Measurements from ENCODE around the gene RPRD1A. TPM values are rescaled to one million over a fixed set of nuclear protein-coding genes. Genes with fewer than 3 reads are reported as not detected.
A peak's percentile ranks its signal among the peaks of the same experiment; 100 is the strongest.

Gene RPRD1A
- total RNA-seq, 1 donor from 2014 or later = 44.7 TPM

DNA sequence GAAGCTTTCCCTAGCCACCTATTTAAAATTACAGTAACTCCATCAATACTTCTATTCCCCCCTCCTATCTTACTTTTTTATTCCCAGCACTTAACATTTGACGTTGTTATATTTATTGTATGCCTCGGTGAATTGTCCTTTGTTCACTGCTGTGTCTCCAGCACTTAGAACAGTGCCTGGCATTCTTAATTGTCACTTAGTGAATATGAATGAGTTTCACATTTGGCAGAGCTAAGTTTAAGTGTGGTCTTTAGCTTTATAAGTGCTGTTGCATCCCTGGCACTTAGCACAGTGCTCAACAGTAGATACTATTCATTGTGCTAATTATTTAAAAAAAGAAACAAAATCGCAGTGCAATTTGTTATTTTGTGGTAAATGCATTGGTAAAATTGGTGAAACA lies 93.2 kb downstream of the RPRD1A start:
- no peak for DNase-seq (ENCODE audit: extremely low spot score in 2 of 2)
- Histone ChIP-seq H3K27me3 (no peaks in the 10 kb centered on the region), H3K9me3 (no peaks in the 10 kb centered on the region), H3K27ac (no peak overlapping the region), H3K4me1 (peaks cover 27% of the 10 kb centered on the region), H3K36me3 (peaks cover 0 to 33% of the 10 kb centered on the region in 2 donors), H3K4me3 (no peak overlapping the region)
- no peak for TF ChIP-seq POLR2AphosphoS5 (IDR thresholded peaks at IDR 0.05; ENCODE audit: insufficient read depth in 1 of 2, low read depth in 1 of 2)
- TF ChIP-seq, protein P1, sequence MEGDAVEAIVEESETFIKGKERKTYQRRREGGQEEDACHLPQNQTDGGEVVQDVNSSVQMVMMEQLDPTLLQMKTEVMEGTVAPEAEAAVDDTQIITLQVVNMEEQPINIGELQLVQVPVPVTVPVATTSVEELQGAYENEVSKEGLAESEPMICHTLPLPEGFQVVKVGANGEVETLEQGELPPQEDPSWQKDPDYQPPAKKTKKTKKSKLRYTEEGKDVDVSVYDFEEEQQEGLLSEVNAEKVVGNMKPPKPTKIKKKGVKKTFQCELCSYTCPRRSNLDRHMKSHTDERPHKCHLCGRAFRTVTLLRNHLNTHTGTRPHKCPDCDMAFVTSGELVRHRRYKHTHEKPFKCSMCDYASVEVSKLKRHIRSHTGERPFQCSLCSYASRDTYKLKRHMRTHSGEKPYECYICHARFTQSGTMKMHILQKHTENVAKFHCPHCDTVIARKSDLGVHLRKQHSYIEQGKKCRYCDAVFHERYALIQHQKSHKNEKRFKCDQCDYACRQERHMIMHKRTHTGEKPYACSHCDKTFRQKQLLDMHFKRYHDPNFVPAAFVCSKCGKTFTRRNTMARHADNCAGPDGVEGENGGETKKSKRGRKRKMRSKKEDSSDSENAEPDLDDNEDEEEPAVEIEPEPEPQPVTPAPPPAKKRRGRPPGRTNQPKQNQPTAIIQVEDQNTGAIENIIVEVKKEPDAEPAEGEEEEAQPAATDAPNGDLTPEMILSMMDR (IDR thresholded peaks at IDR 0.05) = no peak
- TF ChIP-seq POLR2A (IDR thresholded peaks at IDR 0.05) = no peak
- intact Hi-C loops (cut with DNase I) = no loop called here

DNA sequence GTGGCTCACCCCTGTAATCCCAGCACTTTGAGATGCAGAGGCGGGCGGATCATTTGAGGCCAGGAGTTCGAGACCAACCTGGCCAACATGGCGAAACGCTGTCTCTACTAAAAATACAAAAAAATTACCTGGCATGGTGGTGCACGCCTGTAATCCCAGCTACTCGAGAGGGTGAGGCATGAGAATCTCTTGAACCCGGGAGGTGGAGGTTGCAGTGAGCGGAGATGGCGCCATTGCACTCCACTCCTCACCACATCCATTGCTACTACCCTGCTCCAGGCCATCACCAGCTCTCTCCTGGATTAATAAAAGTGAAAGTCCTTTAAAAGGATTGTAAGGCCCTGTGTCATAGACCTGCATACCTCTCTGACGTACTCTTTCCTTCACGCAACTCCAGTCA lies 93.7 kb downstream of the RPRD1A start:
- Histone ChIP-seq H3K27ac (no peak overlapping the region), H3K9me3 (no peaks in the 10 kb centered on the region), H3K4me1 (peaks cover 27% of the 10 kb centered on the region), H3K36me3 (peaks cover 0 to 27% of the 10 kb centered on the region in 2 donors), H3K27me3 (no peaks in the 10 kb centered on the region), H3K4me3 (peak overlapping the region in 1 of 2 donors; percentile 67)
- no peak for DNase-seq (ENCODE audit: extremely low spot score in 2 of 2)
- TF ChIP-seq, protein P1 (IDR thresholded peaks at IDR 0.05) = no peak
- no peak for TF ChIP-seq POLR2A (IDR thresholded peaks at IDR 0.05)
- TF ChIP-seq POLR2AphosphoS5 (IDR thresholded peaks at IDR 0.05; ENCODE audit: insufficient read depth in 1 of 2, low read depth in 1 of 2) = no peak
- intact Hi-C loops (cut with DNase I) = no loop called here

DNA sequence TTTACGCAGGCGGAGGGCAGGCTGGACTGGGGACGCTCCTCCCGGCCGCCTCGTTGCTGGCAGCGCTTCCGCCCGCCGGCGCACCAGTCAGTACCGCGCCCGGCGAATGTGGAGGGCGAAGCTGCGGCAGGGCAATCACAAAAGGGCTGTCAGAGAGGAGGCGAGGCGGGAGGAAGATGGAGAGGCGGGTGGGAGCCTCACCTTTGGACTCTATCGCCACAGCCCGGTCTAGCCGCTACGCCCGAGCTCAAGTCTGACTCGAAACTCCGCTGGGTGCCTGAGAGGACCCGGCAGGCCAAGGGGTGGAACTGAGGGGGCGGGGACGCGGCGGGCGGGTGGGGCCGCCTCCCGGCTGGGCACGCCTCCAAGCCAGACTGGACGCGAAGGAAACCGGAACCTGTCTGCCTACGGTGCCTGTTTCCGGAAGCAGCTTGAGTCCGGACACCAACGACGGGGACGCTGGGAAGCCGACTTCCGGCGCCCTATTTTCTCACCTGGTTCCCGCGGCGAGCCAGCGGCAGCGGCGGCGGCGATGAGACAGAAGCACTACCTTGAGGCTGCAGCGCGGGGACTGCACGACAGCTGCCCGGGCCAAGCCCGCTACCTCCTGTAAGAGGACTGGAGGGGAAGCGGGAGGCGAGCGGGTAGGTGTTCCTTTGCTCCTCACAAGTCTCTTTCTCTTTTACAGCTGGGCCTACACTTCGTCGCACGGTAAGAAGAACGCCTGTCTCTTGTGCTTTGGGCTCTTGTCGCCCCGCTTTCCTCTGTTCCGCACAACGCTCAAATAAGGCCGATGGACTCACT lies 95.0 kb downstream of the RPRD1A start, which contains the start of gene RMP24:
TSS of gene RMP24 (plus strand) at position 483 of the 804 bp plus-strand sequence.
- H3K36me3 ChIP-seq = peaks cover 0 to 15% of the 10 kb centered on the region in 2 donors
- intact Hi-C loops (cut with DNase I) = no loop called here
- peak within 1 kb of the TSS; percentile 85 for H3K27ac ChIP-seq
- peaks cover 27% of the 10 kb centered on the region for H3K4me1 ChIP-seq
- DNase-seq (ENCODE audit: extremely low spot score in 2 of 2) = peak in 1 of 2 donors; percentile 96
- H3K27me3 ChIP-seq = no peaks in the 10 kb centered on the region
- TF ChIP-seq, protein P1 (IDR thresholded peaks at IDR 0.05) = peak in 1 of 3 experiments; percentile 34
- TF ChIP-seq POLR2AphosphoS5 (IDR thresholded peaks at IDR 0.05; ENCODE audit: insufficient read depth in 1 of 2, low read depth in 1 of 2) (peak; percentile 85 to 92), POLR2A (IDR thresholded peaks at IDR 0.05) (no peak)
- peak within 1 kb of the TSS; percentile 67 for H3K4me3 ChIP-seq
- no peaks in the 10 kb centered on the region for H3K9me3 ChIP-seq

DNA sequence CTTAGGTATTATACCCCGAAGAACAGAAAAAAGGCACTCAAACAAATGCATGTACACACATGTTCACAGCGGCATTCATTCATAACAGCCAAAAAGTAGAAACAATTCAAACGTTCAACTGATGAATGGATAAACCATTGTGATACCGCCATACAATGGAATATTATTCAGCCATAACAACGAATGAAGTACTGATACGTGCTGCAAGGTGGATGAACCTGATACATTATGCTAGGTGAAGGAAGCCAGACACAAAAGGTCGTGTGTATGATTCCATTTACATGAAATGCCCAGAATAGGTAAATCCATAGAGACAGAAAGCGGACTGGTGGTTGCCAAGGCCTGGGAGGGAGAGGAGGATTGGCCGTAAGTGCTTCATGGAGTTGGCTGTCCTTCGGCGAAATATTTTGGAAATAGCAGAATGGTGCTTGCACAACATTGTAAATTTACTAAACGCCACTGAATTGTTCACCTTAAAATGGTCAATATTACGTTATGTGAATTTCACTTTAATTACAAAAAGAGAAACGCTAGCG lies 95.6 kb downstream of the RPRD1A start:
- DNase-seq (ENCODE audit: extremely low spot score in 2 of 2) = no peak
- intact Hi-C loops (cut with DNase I) = no loop called here
- Histone ChIP-seq H3K4me1 (peaks cover 27% of the 10 kb centered on the region), H3K27ac (peak overlapping the region; percentile 85), H3K27me3 (no peaks in the 10 kb centered on the region), H3K4me3 (peak overlapping the region; percentile 67), H3K9me3 (no peaks in the 10 kb centered on the region), H3K36me3 (peaks cover 0 to 13% of the 10 kb centered on the region in 2 donors)
- TF ChIP-seq POLR2A (IDR thresholded peaks at IDR 0.05) (no peak), POLR2AphosphoS5 (IDR thresholded peaks at IDR 0.05; ENCODE audit: insufficient read depth in 1 of 2, low read depth in 1 of 2) (no peak)
- TF ChIP-seq, protein P1 (IDR thresholded peaks at IDR 0.05) = no peak

DNA sequence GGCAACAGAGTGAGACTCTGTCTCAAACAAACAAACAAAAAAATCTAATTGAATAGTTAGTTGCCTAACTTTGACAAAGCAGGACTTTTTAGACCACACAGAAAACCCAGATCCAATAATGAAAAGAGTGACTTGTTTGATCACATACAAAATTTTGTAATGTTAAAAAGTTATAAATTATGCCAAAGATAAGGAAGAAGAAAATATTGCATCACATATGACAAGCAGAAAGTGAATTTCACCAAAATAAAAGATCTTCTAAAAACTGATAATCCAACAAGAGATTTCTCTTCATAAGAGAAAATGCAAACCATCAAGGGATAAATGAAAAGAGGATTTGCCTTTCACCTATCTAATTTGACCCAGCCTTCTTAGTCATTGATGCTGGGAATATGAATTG lies 97.7 kb downstream of the RPRD1A start:
- intact Hi-C loops (cut with DNase I) = no loop called here
- H3K27me3 ChIP-seq = no peaks in the 10 kb centered on the region
- DNase-seq (ENCODE audit: extremely low spot score in 2 of 2) = no peak
- H3K9me3 ChIP-seq = no peaks in the 10 kb centered on the region
- peaks cover 27% of the 10 kb centered on the region for H3K4me1 ChIP-seq
- no peak overlapping the region for H3K27ac ChIP-seq
- no peak for TF ChIP-seq POLR2AphosphoS5 (IDR thresholded peaks at IDR 0.05; ENCODE audit: insufficient read depth in 1 of 2, low read depth in 1 of 2)
- TF ChIP-seq POLR2A (IDR thresholded peaks at IDR 0.05) = no peak
- TF ChIP-seq, protein P1 (IDR thresholded peaks at IDR 0.05) = no peak
- no peak overlapping the region for H3K4me3 ChIP-seq
- H3K36me3 ChIP-seq = peaks cover 0 to under 1% of the 10 kb centered on the region in 2 donors

Data from vagina (tissue), 2 donors.